Endodermal cell (in vitro differentiated cells): Measurements from ENCODE around the gene TRIM38. TPM values are rescaled to one million over a fixed set of nuclear protein-coding genes. Genes with fewer than 3 reads are reported as not detected.
"Not testable (repeated sequence)": the region's sequence is repeated elsewhere in the genome, so short reads cannot be mapped to it uniquely, and the experiment has no call there.

Experiments used
- DNase-seq: peaks from one replicate; pipeline ENCODE4 v3.0.0-alpha.2; 2017
- H3K27ac ChIP-seq: 2 replicates; pipeline ENCODE4 v1.5.1; 2013; ENCODE audit warnings: mild to moderate bottlenecking, low read depth, low read length, moderate library complexity
- H3K27me3 ChIP-seq: 2 replicates; pipeline ENCODE4 v1.6.1; 2013; ENCODE audit warnings: mild to moderate bottlenecking, low read length, moderate library complexity; ENCODE audit not compliant: insufficient read depth, control insufficient read depth, poor library complexity, severe bottlenecking
- H3K36me3 ChIP-seq: 2 replicates; pipeline ENCODE4 v1.7.0; 2013; ENCODE audit warnings: mild to moderate bottlenecking, low read length, moderate library complexity; ENCODE audit not compliant: control insufficient read depth, insufficient read depth
- H3K4me1 ChIP-seq: one replicate; pipeline ENCODE4 v1.7.0; 2013; ENCODE audit warnings: low read length; ENCODE audit not compliant: control insufficient read depth, insufficient read depth
- H3K4me3 ChIP-seq: 2 replicates; pipeline ENCODE4 v1.5.1; 2013; ENCODE audit warnings: mild to moderate bottlenecking, low read length, moderate library complexity
- H3K9ac ChIP-seq: 2 replicates; pipeline ENCODE4 v1.6.1; 2013; ENCODE audit warnings: mild to moderate bottlenecking, low read length, moderate library complexity; ENCODE audit not compliant: poor library complexity, severe bottlenecking; ENCODE audit errors: extremely low read depth
- H3K9me3 ChIP-seq: 2 replicates; pipeline ENCODE4 v1.6.1; 2013; ENCODE audit warnings: mild to moderate bottlenecking, low read length, moderate library complexity; ENCODE audit not compliant: control insufficient read depth
- H3K27ac Mint-ChIP-seq: 2 replicates; pipeline ENCODE4 v1.8.0; 2020; ENCODE audit warnings: mixed read lengths
- H3K27me3 Mint-ChIP-seq: 2 replicates; pipeline ENCODE4 v1.8.0; 2021; ENCODE audit warnings: mild to moderate bottlenecking, mixed read lengths; ENCODE audit not compliant: insufficient read depth
- H3K36me3 Mint-ChIP-seq: 2 replicates; pipeline ENCODE4 v1.8.0; 2020; ENCODE audit warnings: low read depth, mixed read lengths
- H3K4me1 Mint-ChIP-seq: 2 replicates; pipeline ENCODE4 v1.8.0; 2020; ENCODE audit warnings: mixed read lengths
- H3K4me3 Mint-ChIP-seq: 2 replicates; pipeline ENCODE4 v1.8.0; 2020; ENCODE audit warnings: mild to moderate bottlenecking, moderate library complexity, mixed read lengths
- H3K9me3 Mint-ChIP-seq: 2 replicates; pipeline ENCODE4 v1.8.0; 2020; ENCODE audit warnings: mild to moderate bottlenecking, mixed read lengths
- whole genome bisulfite sequencing, 2 experiments: methylation state at CpG; one replicate each; pipeline versions ENCODE4 v1.1.5 to v1.1.7; 2013; ENCODE audit warnings: missing lambda C conversion rate in 2 of 2, mixed read lengths in 1 of 2; ENCODE audit not compliant: insufficient coverage in 1 of 2, insufficient read length in 1 of 2; 5-methylcytosine and 5-hydroxymethylcytosine counted together
- total RNA-seq, 2 donors: library from RNA; stranded (reverse); fragmentation: NEBNext Ultra II Directional in 1 of 2; extraction: Animal tissue kit (Norgen Biotek cat#: 25700) in 1 of 2; gene quantifications; 2 replicates in 1 of 2; 3 replicates in 1 of 2; pipeline ENCODE4 v1.2.1, GENCODE V29; 2021
- TF ChIP-seq, protein P1 (sequence below): fragments of 200-600 bp; sonication (generic); conservative IDR thresholded peaks from 2 replicates; pipeline ENCODE4 v1.5.0; 2021; ENCODE audit warnings: antibody characterized with exemption, mild to moderate bottlenecking

TRIM38 gene
- total RNA-seq, 2 donors from 2014 or later = 4.2 to 4.4 TPM

- Histone ChIP-seq H3K4me3 (no peak overlapping the region), H3K9me3 (no peaks in the 10 kb centered on the region), H3K36me3 (no peaks in the 10 kb centered on the region), H3K27ac (no peak overlapping the region), H3K27me3 (no peaks in the 10 kb centered on the region), H3K4me1 (no peaks in the 10 kb centered on the region), H3K9ac (no peak overlapping the region)
- Mint-ChIP-seq H3K27ac (no peak overlapping the region), H3K9me3 (no peaks in the 10 kb centered on the region), H3K36me3 (peaks cover 9% of the 10 kb centered on the region), H3K27me3 (no peaks in the 10 kb centered on the region), H3K4me1 (peaks cover 26% of the 10 kb centered on the region), H3K4me3 (no peak overlapping the region)
- TF ChIP-seq, protein P1, sequence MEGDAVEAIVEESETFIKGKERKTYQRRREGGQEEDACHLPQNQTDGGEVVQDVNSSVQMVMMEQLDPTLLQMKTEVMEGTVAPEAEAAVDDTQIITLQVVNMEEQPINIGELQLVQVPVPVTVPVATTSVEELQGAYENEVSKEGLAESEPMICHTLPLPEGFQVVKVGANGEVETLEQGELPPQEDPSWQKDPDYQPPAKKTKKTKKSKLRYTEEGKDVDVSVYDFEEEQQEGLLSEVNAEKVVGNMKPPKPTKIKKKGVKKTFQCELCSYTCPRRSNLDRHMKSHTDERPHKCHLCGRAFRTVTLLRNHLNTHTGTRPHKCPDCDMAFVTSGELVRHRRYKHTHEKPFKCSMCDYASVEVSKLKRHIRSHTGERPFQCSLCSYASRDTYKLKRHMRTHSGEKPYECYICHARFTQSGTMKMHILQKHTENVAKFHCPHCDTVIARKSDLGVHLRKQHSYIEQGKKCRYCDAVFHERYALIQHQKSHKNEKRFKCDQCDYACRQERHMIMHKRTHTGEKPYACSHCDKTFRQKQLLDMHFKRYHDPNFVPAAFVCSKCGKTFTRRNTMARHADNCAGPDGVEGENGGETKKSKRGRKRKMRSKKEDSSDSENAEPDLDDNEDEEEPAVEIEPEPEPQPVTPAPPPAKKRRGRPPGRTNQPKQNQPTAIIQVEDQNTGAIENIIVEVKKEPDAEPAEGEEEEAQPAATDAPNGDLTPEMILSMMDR = peak; percentile 91
- WGBS, 2 experiments = 11 to 14% methylated on average over 3 of the region's 3 CpGs
- peak; percentile 88 for DNase-seq
Measured at GRCh38 chr6:26003102-26003694, 40.6 kb downstream of the TRIM38 start.

GRCh38 chr6:26006086-26006939, 43.7 kb downstream of the TRIM38 start:
- Mint-ChIP-seq H3K4me3 (no peak overlapping the region), H3K9me3 (no peaks in the 10 kb centered on the region), H3K4me1 (peaks cover 6% of the 10 kb centered on the region), H3K27me3 (no peaks in the 10 kb centered on the region), H3K36me3 (no peaks in the 10 kb centered on the region), H3K27ac (no peak overlapping the region)
- H3K4me1 ChIP-seq = no peaks in the 10 kb centered on the region
- no peaks in the 10 kb centered on the region for H3K27me3 ChIP-seq
- H3K9me3 ChIP-seq = no peaks in the 10 kb centered on the region
- H3K27ac ChIP-seq = no peak overlapping the region
- no peak overlapping the region for H3K4me3 ChIP-seq
- TF ChIP-seq, protein P1 = no peak
- H3K9ac ChIP-seq = no peak overlapping the region
- H3K36me3 ChIP-seq = no peaks in the 10 kb centered on the region
- no peak for DNase-seq

DNA sequence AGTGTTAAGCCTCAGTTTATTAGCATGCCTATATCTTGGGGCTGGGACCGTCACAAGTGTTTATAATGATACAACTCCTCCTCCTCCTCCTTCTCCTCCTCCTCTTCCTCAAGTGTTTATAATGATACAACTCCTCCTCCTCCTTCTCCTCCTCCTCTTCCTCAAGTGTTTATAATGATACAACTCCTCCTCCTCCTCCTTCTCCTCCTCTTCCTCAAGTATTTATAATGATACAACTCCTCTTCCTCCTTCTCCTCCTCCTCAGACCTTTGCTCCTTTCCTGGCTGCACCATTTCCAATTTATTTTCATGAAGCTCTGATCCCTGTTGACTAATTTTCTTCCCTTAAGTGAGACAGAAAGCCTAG, 44.3 kb downstream of the TRIM38 start:
- H3K27me3 ChIP-seq, H3K36me3 ChIP-seq, H3K36me3 Mint-ChIP-seq, H3K4me1 ChIP-seq, H3K27ac ChIP-seq, H3K9ac ChIP-seq, H3K9me3 ChIP-seq, H3K4me3 Mint-ChIP-seq, H3K27ac Mint-ChIP-seq, H3K4me1 Mint-ChIP-seq, H3K9me3 Mint-ChIP-seq, DNase-seq, H3K27me3 Mint-ChIP-seq, H3K4me3 ChIP-seq: not testable (repeated sequence)
- 57 to 74% methylated on average over 1 of the region's 1 CpG for WGBS, 2 experiments
